ENCODE measurements around the gene MRM3.

The MRM3 gene, protein sequence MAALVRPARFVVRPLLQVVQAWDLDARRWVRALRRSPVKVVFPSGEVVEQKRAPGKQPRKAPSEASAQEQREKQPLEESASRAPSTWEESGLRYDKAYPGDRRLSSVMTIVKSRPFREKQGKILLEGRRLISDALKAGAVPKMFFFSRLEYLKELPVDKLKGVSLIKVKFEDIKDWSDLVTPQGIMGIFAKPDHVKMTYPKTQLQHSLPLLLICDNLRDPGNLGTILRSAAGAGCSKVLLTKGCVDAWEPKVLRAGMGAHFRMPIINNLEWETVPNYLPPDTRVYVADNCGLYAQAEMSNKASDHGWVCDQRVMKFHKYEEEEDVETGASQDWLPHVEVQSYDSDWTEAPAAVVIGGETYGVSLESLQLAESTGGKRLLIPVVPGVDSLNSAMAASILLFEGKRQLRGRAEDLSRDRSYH

DNA sequence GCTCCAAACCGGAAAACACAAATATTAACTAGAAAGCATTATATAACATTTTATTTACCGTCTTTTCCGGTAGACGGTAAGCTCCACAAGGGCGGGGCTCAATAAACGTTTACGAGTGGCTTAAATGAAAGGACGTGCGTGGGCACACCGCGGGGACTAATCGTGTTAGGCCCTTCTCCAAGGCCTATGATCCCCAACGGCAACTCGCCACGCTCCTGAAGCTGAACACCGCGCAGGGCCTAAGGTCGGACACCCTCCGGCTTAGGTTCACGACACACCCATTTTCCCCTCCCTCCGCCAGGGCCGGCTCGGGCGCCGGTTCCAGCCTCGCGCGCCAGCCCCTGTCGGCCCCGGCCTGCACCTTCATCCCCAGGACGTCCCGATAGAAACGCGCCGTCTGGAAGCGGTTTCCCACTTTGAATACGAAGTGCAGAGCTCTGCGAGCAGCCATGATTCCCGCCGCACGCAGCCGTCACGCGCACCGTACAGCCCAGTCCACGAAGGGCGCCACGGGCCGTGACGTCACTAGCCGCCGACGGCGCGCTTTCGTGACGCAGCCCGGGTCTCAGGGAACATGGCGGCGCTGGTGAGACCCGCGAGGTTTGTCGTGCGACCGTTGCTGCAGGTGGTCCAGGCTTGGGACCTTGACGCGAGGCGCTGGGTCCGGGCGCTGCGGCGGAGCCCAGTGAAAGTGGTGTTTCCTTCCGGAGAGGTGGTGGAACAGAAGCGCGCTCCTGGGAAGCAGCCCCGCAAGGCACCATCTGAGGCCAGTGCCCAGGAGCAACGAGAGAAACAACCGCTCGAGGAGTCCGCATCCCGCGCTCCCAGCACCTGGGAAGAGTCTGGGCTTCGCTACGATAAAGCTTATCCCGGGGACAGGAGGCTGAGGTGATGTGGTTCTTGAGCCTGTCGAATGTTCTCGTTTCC is at the start of gene MRM3, which contains the start of gene GLOD4:
TSS of gene MRM3 (plus strand) at position 549 of the 927 bp plus-strand sequence. CDS start at position 575, 26 bp downstream.
TSS of gene GLOD4 (minus strand) at position 476 of the 927 bp plus-strand sequence. CDS start at position 451, 25 bp downstream.
- Histone ChIP-seq H3K27ac (ENCODE audit: low read depth, low read length) (peak within 1 kb of the TSS; percentile 96), H3K9ac (ENCODE audit: low read length) (peak within 1 kb of the TSS; percentile 97), H3K4me3 (ENCODE audit: low read depth, low read length) (peak within 1 kb of the TSS; percentile 92), H3K9me3 (ENCODE audit: control insufficient read depth, insufficient read depth, low read depth, low read length) (no peaks in the 10 kb centered on the region), H3K27me3 (ENCODE audit: control insufficient read depth, insufficient read depth, low read length) (no peaks in the 10 kb centered on the region), H3K4me1 (ENCODE audit: control insufficient read depth, insufficient read depth, low read length) (0 out of 2 replicates have a peak, but pooled peaks cover 3% of the 10 kb centered on the region), H3K36me3 (ENCODE audit: control insufficient read depth, insufficient read depth, low read length) (peaks cover 32% of the 10 kb centered on the region)

DNA sequence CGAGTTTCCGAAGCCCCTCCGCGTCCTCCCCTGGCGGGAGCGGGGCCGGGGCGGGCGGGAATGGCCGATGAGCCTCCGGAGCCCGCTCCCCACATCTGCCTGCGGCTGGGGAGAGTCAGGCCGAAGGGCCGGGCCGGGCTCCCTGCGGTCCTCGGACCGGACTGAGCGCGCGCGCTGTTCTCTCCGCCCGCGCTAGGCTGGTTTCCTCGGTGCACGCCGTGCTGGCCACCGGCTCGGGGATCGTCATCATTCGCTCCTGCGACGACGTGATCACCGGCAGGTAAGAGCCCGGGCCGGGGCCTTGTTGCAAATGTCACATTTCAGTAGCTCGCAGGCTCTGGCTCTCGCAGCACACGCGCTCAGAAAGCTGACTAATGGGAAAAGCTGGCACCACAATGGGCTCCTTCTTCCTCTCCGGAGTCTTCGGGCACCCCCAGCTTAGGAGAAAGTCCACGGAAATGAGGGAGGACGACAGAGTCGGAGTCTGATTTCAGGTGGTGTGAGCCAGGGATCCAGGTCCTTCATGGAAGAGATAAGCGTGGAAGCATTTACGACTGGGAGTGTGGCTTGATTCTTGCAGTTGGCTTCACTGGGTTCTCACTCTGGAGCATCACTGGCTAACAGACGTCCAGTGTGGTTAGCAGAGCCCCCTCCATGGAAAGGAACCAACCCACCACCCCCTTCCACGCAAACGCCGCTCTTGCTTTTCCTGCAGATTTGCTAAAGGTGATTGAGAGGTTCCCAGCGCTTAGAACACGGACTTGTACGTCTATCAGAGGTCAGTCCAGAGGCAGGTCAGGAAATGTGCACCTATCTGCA is 49.0 kb upstream of the MRM3 start:
- H3K27ac ChIP-seq (ENCODE audit: low read depth, low read length): peak overlapping the region; percentile 58; the same call in 1 of the 2 replicates
- H3K9me3 ChIP-seq (ENCODE audit: control insufficient read depth, insufficient read depth, low read depth, low read length): no peaks in the 10 kb centered on the region
- peak overlapping the region; percentile 79 for H3K4me3 ChIP-seq (ENCODE audit: low read depth, low read length)

DNA sequence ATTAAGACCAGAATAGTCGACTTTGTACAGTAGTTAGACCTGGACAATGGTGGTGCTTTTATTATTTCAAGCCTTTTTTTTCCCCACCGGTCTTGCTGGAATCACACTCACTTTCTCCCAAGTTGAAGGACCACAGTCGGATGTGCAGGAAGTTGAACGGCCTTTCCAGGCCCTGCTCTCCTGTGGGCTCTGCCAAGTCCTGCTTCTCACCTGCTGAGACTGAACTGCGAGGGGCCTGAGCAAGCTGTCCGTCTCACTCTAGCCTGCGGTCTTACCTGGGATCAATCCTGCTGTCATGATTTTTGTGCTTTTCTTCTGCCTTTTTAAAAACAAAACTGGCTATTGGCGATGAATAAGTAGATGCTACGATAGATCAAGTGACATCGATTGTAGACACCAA is 48.4 kb upstream of the MRM3 start:
- H3K27me3 ChIP-seq (ENCODE audit: control insufficient read depth, insufficient read depth, low read length): peaks cover 14% of the 10 kb centered on the region; the same call in 1 of the 2 replicates

More for the DNA sequence above, 49.0 kb upstream of the MRM3 start:
- peaks cover 30% of the 10 kb centered on the region for H3K36me3 ChIP-seq (ENCODE audit: control insufficient read depth, insufficient read depth, low read length)
- H3K27me3 ChIP-seq (ENCODE audit: control insufficient read depth, insufficient read depth, low read length): peaks cover 14% of the 10 kb centered on the region; the same call in 1 of the 2 replicates
- H3K4me1 ChIP-seq (ENCODE audit: control insufficient read depth, insufficient read depth, low read length): peaks cover 12% of the 10 kb centered on the region
- peak overlapping the region; percentile 79 for H3K9ac ChIP-seq (ENCODE audit: low read length)

DNA sequence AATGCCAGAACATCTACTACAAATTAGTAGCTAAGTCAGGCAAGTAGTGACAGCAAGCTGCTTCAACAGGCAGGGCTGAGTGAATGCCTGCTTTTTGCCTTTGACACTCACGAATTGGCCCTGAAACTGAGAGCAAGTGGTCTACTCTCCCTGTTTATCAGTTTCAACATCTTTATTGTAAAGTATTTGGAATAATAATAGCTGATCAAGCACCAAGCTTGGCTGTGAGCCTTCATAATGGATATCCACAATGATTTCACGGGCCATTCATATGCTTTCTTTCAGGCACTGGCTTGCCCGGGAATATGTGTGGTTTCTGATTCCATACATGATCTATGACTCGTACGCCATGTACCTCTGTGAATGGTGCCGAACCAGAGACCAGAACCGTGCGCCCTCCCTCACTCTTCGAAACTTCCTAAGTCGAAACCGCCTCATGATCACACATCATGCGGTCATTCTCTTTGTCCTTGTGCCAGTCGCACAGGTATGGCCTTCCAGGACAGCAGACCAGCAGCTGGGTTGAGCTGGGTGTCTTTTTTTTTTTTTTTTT is 44.5 kb upstream of the MRM3 start:
- Histone ChIP-seq H3K4me3 (ENCODE audit: low read depth, low read length) (no peak overlapping the region), H3K36me3 (ENCODE audit: control insufficient read depth, insufficient read depth, low read length) (peaks cover 60% of the 10 kb centered on the region), H3K27ac (ENCODE audit: low read depth, low read length) (no peak overlapping the region), H3K9ac (ENCODE audit: low read length) (no peak overlapping the region), H3K4me1 (ENCODE audit: control insufficient read depth, insufficient read depth, low read length) (peaks cover 9% of the 10 kb centered on the region), H3K9me3 (ENCODE audit: control insufficient read depth, insufficient read depth, low read depth, low read length) (no peaks in the 10 kb centered on the region), H3K27me3 (ENCODE audit: control insufficient read depth, insufficient read depth, low read length) (peaks cover 5% of the 10 kb centered on the region; the same call in 1 of the 2 replicates)

More for the DNA sequence above, 48.4 kb upstream of the MRM3 start:
- Histone ChIP-seq H3K4me3 (ENCODE audit: low read depth, low read length) (peak overlapping the region; percentile 79), H3K9me3 (ENCODE audit: control insufficient read depth, insufficient read depth, low read depth, low read length) (no peaks in the 10 kb centered on the region), H3K9ac (ENCODE audit: low read length) (peak overlapping the region; percentile 79), H3K36me3 (ENCODE audit: control insufficient read depth, insufficient read depth, low read length) (peaks cover 35% of the 10 kb centered on the region), H3K4me1 (ENCODE audit: control insufficient read depth, insufficient read depth, low read length) (peaks cover 12% of the 10 kb centered on the region), H3K27ac (ENCODE audit: low read depth, low read length) (no peak overlapping the region)

DNA sequence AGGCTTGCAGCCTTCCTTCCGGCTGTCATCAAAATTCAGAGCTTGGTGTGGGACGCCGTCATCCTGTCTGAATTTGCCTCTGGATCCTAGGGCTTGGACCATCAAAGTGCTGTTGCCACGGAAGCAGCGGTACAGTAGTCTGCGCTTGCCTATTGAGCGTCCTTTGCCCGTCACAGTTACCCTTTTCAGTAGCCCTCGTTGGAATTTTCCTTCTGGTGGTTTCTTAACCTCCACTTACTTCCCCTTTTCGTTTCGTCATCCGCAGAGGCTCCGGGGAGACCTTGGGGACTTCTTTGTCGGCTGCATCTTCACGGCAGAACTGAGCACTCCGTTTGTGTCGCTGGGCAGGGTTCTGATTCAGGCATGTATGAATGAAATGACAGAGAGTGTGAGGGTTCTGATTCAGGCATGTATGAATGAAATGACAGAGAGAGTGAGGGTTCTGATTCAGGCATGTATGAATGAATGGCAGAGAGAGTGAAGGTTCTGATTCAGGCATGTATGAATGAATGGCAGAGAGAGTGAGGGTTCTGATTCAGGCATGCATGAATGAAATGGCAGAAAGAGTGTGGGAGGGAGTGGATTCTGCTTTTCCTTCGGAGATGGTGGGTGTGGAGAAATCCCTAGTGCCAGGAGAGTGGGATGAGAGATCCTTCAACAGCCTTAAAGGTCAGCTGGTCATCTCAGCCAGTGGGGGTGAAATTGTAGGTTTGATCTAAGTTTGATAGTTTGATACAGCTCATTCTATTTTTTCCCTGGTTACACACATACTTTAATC is 41.7 kb upstream of the MRM3 start:
- H3K4me1 ChIP-seq (ENCODE audit: control insufficient read depth, insufficient read depth, low read length): no peaks in the 10 kb centered on the region
- no peaks in the 10 kb centered on the region for H3K27me3 ChIP-seq (ENCODE audit: control insufficient read depth, insufficient read depth, low read length)
- no peak overlapping the region for H3K27ac ChIP-seq (ENCODE audit: low read depth, low read length)
- H3K9me3 ChIP-seq (ENCODE audit: control insufficient read depth, insufficient read depth, low read depth, low read length): no peaks in the 10 kb centered on the region
- H3K9ac ChIP-seq (ENCODE audit: low read length): no peak overlapping the region
- peaks cover 78% of the 10 kb centered on the region for H3K36me3 ChIP-seq (ENCODE audit: control insufficient read depth, insufficient read depth, low read length)
- H3K4me3 ChIP-seq (ENCODE audit: low read depth, low read length): no peak overlapping the region

DNA sequence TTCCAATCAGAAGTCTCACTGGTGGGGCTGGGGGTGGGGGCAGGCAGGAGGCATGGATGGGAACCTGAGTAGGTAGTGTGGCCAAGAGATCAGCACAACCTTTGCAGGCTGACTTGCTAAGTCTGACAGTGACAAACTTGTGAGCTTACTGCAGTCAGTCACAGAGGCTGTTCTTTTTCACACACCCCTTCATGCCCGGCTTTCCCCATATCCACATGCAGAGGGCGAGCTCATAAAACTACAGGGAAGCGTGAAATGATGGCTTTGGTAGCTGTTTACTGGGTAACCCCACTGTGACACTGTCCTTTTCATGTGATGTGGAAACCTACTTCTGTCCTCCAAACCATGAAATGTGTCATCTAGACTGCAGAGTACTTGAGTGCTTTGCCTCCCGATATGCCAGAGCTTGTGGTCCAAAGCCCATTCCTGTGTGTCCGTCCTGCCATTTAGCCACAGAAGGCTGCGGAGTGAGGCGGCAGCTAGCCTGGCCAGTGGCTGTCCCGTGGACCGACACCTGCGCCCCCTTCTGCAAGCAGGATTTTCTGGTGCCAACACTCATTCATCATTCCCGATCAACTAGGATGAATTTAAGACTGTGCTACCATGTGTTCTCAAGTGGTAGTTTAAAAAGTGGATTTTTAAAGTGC is 39.9 kb upstream of the MRM3 start:
- Histone ChIP-seq H3K27ac (ENCODE audit: low read depth, low read length) (no peak overlapping the region), H3K36me3 (ENCODE audit: control insufficient read depth, insufficient read depth, low read length) (peaks cover 85% of the 10 kb centered on the region), H3K27me3 (ENCODE audit: control insufficient read depth, insufficient read depth, low read length) (no peaks in the 10 kb centered on the region), H3K4me3 (ENCODE audit: low read depth, low read length) (no peak overlapping the region), H3K9me3 (ENCODE audit: control insufficient read depth, insufficient read depth, low read depth, low read length) (no peaks in the 10 kb centered on the region), H3K4me1 (ENCODE audit: control insufficient read depth, insufficient read depth, low read length) (no peaks in the 10 kb centered on the region), H3K9ac (ENCODE audit: low read length) (no peak overlapping the region)

DNA sequence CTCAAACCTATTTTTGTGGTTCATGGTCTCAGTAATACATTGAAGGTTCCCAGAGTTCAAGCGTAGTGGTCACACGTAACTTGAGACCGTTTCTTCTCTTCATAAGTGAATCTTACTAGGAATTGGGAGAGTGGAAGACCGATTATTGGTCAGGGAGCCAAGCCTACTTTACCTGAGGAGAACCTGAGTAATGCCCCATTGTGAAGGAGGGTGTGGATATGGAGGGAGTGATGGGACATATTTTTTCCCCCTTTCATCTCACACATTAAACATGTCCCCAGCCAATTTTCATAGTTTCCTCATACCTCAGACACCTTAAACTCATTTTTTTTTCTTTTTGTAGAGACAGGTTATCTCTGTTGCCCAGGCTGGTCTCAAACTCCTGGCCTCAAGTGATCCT is 39.0 kb upstream of the MRM3 start:
- Histone ChIP-seq H3K4me1 (ENCODE audit: control insufficient read depth, insufficient read depth, low read length) (no peaks in the 10 kb centered on the region), H3K27ac (ENCODE audit: low read depth, low read length) (no peak overlapping the region), H3K4me3 (ENCODE audit: low read depth, low read length) (no peak overlapping the region), H3K9me3 (ENCODE audit: control insufficient read depth, insufficient read depth, low read depth, low read length) (peaks cover 1% of the 10 kb centered on the region; the same call in 1 of the 2 replicates), H3K27me3 (ENCODE audit: control insufficient read depth, insufficient read depth, low read length) (no peaks in the 10 kb centered on the region), H3K9ac (ENCODE audit: low read length) (no peak overlapping the region), H3K36me3 (ENCODE audit: control insufficient read depth, insufficient read depth, low read length) (peaks cover 87% of the 10 kb centered on the region)

DNA sequence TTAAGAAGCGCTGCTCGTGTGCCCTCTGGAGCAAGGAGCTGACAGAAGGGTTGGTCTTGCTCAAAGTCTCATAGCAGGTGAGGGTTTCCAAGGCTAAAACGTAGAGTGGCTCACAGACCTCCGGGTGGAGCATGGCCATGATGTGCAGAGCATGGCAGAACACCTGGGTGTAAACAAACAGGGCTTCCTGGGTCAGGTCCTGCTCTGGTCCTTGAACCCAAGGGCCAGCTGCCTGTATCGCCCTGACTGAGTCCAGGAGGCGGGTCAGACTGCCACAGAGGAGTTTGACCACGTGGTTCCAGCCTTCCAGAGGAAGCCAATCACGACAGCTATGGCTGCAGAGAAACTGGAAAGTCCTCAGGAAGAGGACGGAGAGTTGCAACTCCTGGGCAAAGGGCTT is 37.2 kb upstream of the MRM3 start:
- Histone ChIP-seq H3K36me3 (ENCODE audit: control insufficient read depth, insufficient read depth, low read length) (peaks cover 93% of the 10 kb centered on the region), H3K4me1 (ENCODE audit: control insufficient read depth, insufficient read depth, low read length) (no peaks in the 10 kb centered on the region), H3K27ac (ENCODE audit: low read depth, low read length) (no peak overlapping the region), H3K4me3 (ENCODE audit: low read depth, low read length) (no peak overlapping the region), H3K9me3 (ENCODE audit: control insufficient read depth, insufficient read depth, low read depth, low read length) (peaks cover 15% of the 10 kb centered on the region), H3K27me3 (ENCODE audit: control insufficient read depth, insufficient read depth, low read length) (no peaks in the 10 kb centered on the region), H3K9ac (ENCODE audit: low read length) (no peak overlapping the region)

DNA sequence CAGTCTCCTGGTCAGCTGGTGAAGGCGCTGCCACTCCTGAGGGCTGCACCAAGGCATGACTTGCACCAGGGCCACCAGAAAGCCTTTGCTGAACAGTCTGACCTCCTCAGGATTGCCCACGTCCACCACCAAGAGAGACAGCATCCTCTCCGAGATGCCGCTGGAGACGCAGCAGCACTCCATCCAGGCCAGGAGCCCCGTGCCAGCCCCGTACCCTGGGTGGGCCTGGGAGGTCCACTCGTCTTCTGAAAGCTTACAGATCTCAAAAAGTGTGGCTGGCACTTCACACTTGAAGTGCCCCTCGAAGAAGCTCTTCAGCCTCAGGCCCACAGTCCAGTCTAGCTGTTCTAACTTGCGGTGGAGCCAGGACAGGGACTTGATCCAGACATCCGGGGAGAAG is 36.7 kb upstream of the MRM3 start:
- Histone ChIP-seq H3K9me3 (ENCODE audit: control insufficient read depth, insufficient read depth, low read depth, low read length) (peaks cover 17% of the 10 kb centered on the region), H3K27me3 (ENCODE audit: control insufficient read depth, insufficient read depth, low read length) (no peaks in the 10 kb centered on the region), H3K9ac (ENCODE audit: low read length) (no peak overlapping the region), H3K4me3 (ENCODE audit: low read depth, low read length) (no peak overlapping the region), H3K27ac (ENCODE audit: low read depth, low read length) (no peak overlapping the region), H3K4me1 (ENCODE audit: control insufficient read depth, insufficient read depth, low read length) (no peaks in the 10 kb centered on the region), H3K36me3 (ENCODE audit: control insufficient read depth, insufficient read depth, low read length) (peaks cover 93% of the 10 kb centered on the region)

All from HUES6 (cell line).